Measurements from ENCODE around the gene CHRNA1. TPM values are rescaled to one million over a fixed set of nuclear protein-coding genes. Genes with fewer than 3 reads are reported as not detected.

The CHRNA1 gene
- polyA plus RNA-seq, 1 donor from 2014 or later, result not detected

- Histone ChIP-seq H3K27ac (ENCODE audit: low read length) (no peak overlapping the region), H3K4me3 (ENCODE audit: low read length) (no peak overlapping the region), H3K27me3 (ENCODE audit: insufficient read depth, low read depth, low read length) (no peaks in the 10 kb centered on the region), H3K9me3 (ENCODE audit: low read length) (no peaks in the 10 kb centered on the region), H3K36me3 (ENCODE audit: insufficient read depth, low read length) (no peaks in the 10 kb centered on the region), H3K79me2 (replicated peaks; ENCODE audit: insufficient read depth, low read length) (no peaks in the 10 kb centered on the region), H3K4me2 (ENCODE audit: low read length) (no peak overlapping the region), H2AFZ (ENCODE audit: low read depth, low read length) (no peak overlapping the region), H4K20me1 (ENCODE audit: insufficient read depth) (no peaks in the 10 kb centered on the region), H3K9ac (ENCODE audit: low read length) (no peak overlapping the region), H3K9me2 (ENCODE audit: insufficient read depth, low read length) (no peaks in the 10 kb centered on the region), H3F3A (ENCODE audit: insufficient read depth, low read length, poor library complexity, severe bottlenecking) (no peaks in the 10 kb centered on the region)
- TF ChIP-seq POLR2AphosphoS5 (IDR thresholded peaks at IDR 0.05) (no peak), CTCF (IDR thresholded peaks at IDR 0.05; ENCODE audit: poor library complexity, severe bottlenecking) (no peak), REST (IDR thresholded peaks at IDR 0.05; ENCODE audit: borderline replicate concordance) (no peak)
These were observed 4.7 kb downstream of the CHRNA1 start for GRCh38 chr2:174759381-174760065.

GRCh38 chr2:174756743-174757142 is 7.5 kb downstream of the CHRNA1 start:
- no peak for TF ChIP-seq SMC3 (conservative IDR thresholded peaks at IDR 0.05; ENCODE audit: poor library complexity)
- H3K9me3 ChIP-seq (ENCODE audit: low read length), result no peaks in the 10 kb centered on the region
- H3K4me2 ChIP-seq (ENCODE audit: low read length), result no peak overlapping the region
- no peaks in the 10 kb centered on the region for H3K36me3 ChIP-seq (ENCODE audit: insufficient read depth, low read length)
- H3K4me3 ChIP-seq (ENCODE audit: low read length), result no peak overlapping the region
- H3F3A ChIP-seq (ENCODE audit: insufficient read depth, low read length, poor library complexity, severe bottlenecking), result no peaks in the 10 kb centered on the region
- no peak overlapping the region for H3K27ac ChIP-seq (ENCODE audit: low read length)
- H3K9ac ChIP-seq (ENCODE audit: low read length), result no peak overlapping the region
- H2AFZ ChIP-seq (ENCODE audit: low read depth, low read length), result no peak overlapping the region
- no peaks in the 10 kb centered on the region for H4K20me1 ChIP-seq (ENCODE audit: insufficient read depth)
- H3K27me3 ChIP-seq (ENCODE audit: insufficient read depth, low read depth, low read length), result no peaks in the 10 kb centered on the region
- H3K79me2 ChIP-seq (replicated peaks; ENCODE audit: insufficient read depth, low read length), result no peaks in the 10 kb centered on the region
- H3K9me2 ChIP-seq (ENCODE audit: insufficient read depth, low read length), result no peaks in the 10 kb centered on the region

- no peak overlapping the region for H3K4me2 ChIP-seq (ENCODE audit: low read length)
- H3K9ac ChIP-seq (ENCODE audit: low read length), result no peak overlapping the region
- no peaks in the 10 kb centered on the region for H3K9me3 ChIP-seq (ENCODE audit: low read length)
- no peaks in the 10 kb centered on the region for H4K20me1 ChIP-seq (ENCODE audit: insufficient read depth)
- no peaks in the 10 kb centered on the region for H3K27me3 ChIP-seq (ENCODE audit: insufficient read depth, low read depth, low read length)
- H2AFZ ChIP-seq (ENCODE audit: low read depth, low read length), result no peak overlapping the region
- no peaks in the 10 kb centered on the region for H3K9me2 ChIP-seq (ENCODE audit: insufficient read depth, low read length)
- TF ChIP-seq SMC3 (conservative IDR thresholded peaks at IDR 0.05; ENCODE audit: poor library complexity) (no peak), EZH2 (IDR thresholded peaks at IDR 0.05; ENCODE audit: borderline replicate concordance, insufficient read depth, low read length, poor library complexity, severe bottlenecking) (no peak), RAD21 (conservative IDR thresholded peaks at IDR 0.05) (no peak)
- no peaks in the 10 kb centered on the region for H3K79me2 ChIP-seq (replicated peaks; ENCODE audit: insufficient read depth, low read length)
- H3K36me3 ChIP-seq (ENCODE audit: insufficient read depth, low read length), result no peaks in the 10 kb centered on the region
- no peaks in the 10 kb centered on the region for H3F3A ChIP-seq (ENCODE audit: insufficient read depth, low read length, poor library complexity, severe bottlenecking)
- no peak overlapping the region for H3K4me3 ChIP-seq (ENCODE audit: low read length)
- H3K27ac ChIP-seq (ENCODE audit: low read length), result no peak overlapping the region
These were observed 11.1 kb downstream of the CHRNA1 start for GRCh38 chr2:174753038-174753633.

Measured in neural cell (in vitro differentiated cells).